Mesendoderm (in vitro differentiated cells): Measurements from ENCODE around the gene ZCCHC14.
"Not testable (repeated sequence)": the region's sequence is repeated elsewhere in the genome, so short reads cannot be mapped to it uniquely, and the experiment has no call there.

Experiments used
- DNase-seq: peaks from one replicate; pipeline ENCODE4 v3.0.0; 2013
- H2AK5ac ChIP-seq: 2 replicates; pipeline ENCODE4 v1.6.1; 2013; ENCODE audit warnings: low read length, inconsistent platforms
- H2BK120ac ChIP-seq: 2 replicates; pipeline ENCODE4 v1.6.1; 2013; ENCODE audit warnings: low read depth, mild to moderate bottlenecking, low read length, moderate library complexity, mixed read lengths
- H2BK15ac ChIP-seq: replicated peaks from 2 replicates; pipeline ENCODE4 v1.6.1; 2013; ENCODE audit warnings: low read depth, mild to moderate bottlenecking, moderate library complexity
- H2BK5ac ChIP-seq: 2 replicates; pipeline ENCODE4 v1.6.1; 2013; ENCODE audit warnings: low read length, inconsistent platforms
- H3K18ac ChIP-seq: 2 replicates; pipeline ENCODE4 v1.6.1; 2013; ENCODE audit warnings: mild to moderate bottlenecking, low read length, mixed read lengths
- H3K23ac ChIP-seq: one replicate; pipeline ENCODE4 v1.6.1; 2013; ENCODE audit warnings: low read length
- H3K27ac ChIP-seq: 2 replicates; pipeline ENCODE4 v1.5.1; 2013; ENCODE audit warnings: low read depth, mild to moderate bottlenecking, inconsistent platforms, low read length, moderate library complexity
- H3K27me3 ChIP-seq: 2 replicates; pipeline ENCODE4 v1.6.1; 2013; ENCODE audit warnings: low read length, control low read depth, mild to moderate bottlenecking, inconsistent platforms; ENCODE audit not compliant: insufficient read depth, poor library complexity
- H3K36me3 ChIP-seq: 2 replicates; pipeline ENCODE4 v1.6.1; 2013; ENCODE audit warnings: low read length, inconsistent platforms; ENCODE audit not compliant: control insufficient read depth, insufficient read depth
- H3K4ac ChIP-seq: one replicate; pipeline ENCODE4 v1.6.1; 2013; ENCODE audit warnings: low read depth, mild to moderate bottlenecking, low read length, moderate library complexity
- H3K4me1 ChIP-seq: 2 replicates; pipeline ENCODE4 v1.6.1; 2013; ENCODE audit warnings: low read depth, low read length, inconsistent platforms; ENCODE audit not compliant: control insufficient read depth
- H3K4me2 ChIP-seq: 2 replicates; pipeline ENCODE4 v1.6.1; 2013; ENCODE audit warnings: low read length
- H3K4me3 ChIP-seq: 2 replicates; pipeline ENCODE4 v1.5.1; 2013; ENCODE audit warnings: mild to moderate bottlenecking, low read length
- H3K56ac ChIP-seq: one replicate; pipeline ENCODE4 v1.6.1; 2013; ENCODE audit warnings: low read length
- H3K79me1 ChIP-seq: 2 replicates; pipeline ENCODE4 v1.6.1; 2013; ENCODE audit warnings: low read length, inconsistent platforms
- H3K79me2 ChIP-seq: 2 replicates; pipeline ENCODE4 v1.6.1; 2013; ENCODE audit warnings: mild to moderate bottlenecking, low read length; ENCODE audit not compliant: control insufficient read depth, insufficient read depth
- H3K9ac ChIP-seq: 2 replicates; pipeline ENCODE4 v1.6.1; 2013; ENCODE audit warnings: low read length, inconsistent platforms
- H4K5ac ChIP-seq: one replicate; pipeline ENCODE4 v1.6.1; 2013; ENCODE audit warnings: low read length
- H4K8ac ChIP-seq: one replicate; pipeline ENCODE4 v1.6.1; 2013; ENCODE audit warnings: low read depth, mild to moderate bottlenecking, control low read depth, low read length, moderate library complexity
- WGBS: extraction: QIAGEN DNeasy Blood & Tissue Kit; methylation state at CpG from one replicate; pipeline ENCODE4 v1.1.7; 2013; ENCODE audit warnings: low lambda C conversion rate, missing lambda C conversion rate; ENCODE audit not compliant: insufficient coverage; ENCODE audit errors: extremely low coverage; 5-methylcytosine and 5-hydroxymethylcytosine counted together

The ZCCHC14 gene

DNA sequence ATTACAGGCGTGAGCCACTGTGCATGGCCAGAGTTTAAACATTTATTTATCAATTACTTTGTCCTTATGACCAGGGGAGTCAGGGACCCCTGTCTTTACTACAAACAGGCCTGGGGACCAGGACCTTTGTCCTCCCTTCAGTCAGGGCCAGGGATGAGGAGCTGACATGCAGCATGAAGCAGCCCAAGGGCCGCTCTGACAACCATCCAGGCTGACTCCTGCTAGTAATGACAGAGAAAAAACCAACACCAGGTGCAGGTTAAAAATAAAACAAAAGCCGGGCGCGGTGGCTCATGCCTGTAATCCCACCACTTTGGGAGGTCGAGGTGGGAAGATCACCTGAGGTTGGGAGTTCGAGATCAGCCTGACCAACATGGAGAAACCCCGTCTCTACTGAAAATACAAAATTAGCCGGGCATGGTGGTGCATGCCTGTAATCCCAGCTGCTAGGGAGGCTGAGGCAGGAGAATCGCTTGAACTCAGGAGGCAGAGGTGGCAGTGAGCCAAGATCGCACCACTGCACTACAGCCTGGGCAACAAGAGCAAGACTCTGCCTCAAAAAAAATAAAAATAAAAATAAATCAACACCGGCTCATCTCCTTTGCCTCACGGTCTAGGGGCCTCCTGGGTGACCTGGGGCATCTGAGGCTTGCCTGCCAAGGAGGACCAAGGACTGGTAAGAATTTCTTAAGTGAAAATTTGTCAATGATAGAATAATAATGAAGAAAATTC, 129.8 kb downstream of the ZCCHC14 start:
- not testable (repeated sequence) for H3K4me3 ChIP-seq, H3K79me2 ChIP-seq, H3K36me3 ChIP-seq, H2BK15ac ChIP-seq, H3K23ac ChIP-seq, H3K9ac ChIP-seq, H3K27ac ChIP-seq, DNase-seq, H3K4ac ChIP-seq, H4K5ac ChIP-seq, H2BK5ac ChIP-seq, H3K27me3 ChIP-seq, H4K8ac ChIP-seq, H2AK5ac ChIP-seq, H2BK120ac ChIP-seq, H3K4me1 ChIP-seq, H3K56ac ChIP-seq, H3K18ac ChIP-seq, H3K4me2 ChIP-seq
- H3K79me1 ChIP-seq = peaks cover 12% of the 10 kb centered on the region
- WGBS = no CpG with 5 or more reads among the region's 13 CpGs

DNA sequence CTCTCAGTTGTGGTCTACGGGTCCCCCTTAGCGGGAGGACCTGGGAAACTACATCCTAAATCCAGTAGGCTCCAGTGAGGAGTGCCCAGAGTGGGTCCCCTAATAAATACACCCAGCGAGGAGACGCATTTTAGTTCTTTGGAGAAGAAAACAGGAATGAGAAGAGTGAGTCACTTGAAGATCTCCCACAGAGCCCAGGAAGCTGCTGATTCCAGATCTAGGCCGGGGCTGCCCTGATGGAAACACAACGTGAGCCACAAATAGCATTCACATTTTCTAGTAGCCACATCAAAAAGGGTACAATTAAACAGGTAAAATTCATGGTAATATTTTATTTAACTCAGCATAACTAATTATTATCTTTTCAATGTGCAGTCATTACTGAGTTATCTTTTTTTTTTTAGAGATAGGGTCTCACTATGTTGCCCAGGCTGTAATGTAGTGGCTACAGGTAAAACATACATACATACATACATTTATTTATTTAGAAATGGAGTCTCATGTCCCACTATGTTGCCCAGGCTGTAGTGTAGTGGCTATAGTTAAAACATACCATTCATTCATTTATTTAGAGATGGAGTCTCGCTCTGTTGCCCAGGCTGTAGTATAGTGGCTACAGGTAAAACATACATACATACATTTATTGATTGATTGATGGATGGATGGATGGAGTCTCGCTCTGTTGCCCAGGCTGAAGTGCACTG, 130.8 kb downstream of the ZCCHC14 start:
- H3K79me2 ChIP-seq = peaks cover 2% of the 10 kb centered on the region
- WGBS = no CpG with 5 or more reads among the region's 8 CpGs
- H3K18ac ChIP-seq = no peak overlapping the region
- H3K56ac ChIP-seq = no peak overlapping the region
- no peak overlapping the region for H4K5ac ChIP-seq
- H3K4me2 ChIP-seq = no peak overlapping the region
- no peak overlapping the region for H4K8ac ChIP-seq
- no peak overlapping the region for H2AK5ac ChIP-seq
- H3K4me1 ChIP-seq = no peaks in the 10 kb centered on the region
- no peak overlapping the region for H3K9ac ChIP-seq
- H3K4me3 ChIP-seq = no peak overlapping the region
- H2BK120ac ChIP-seq = no peak overlapping the region
- H3K79me1 ChIP-seq = peaks cover 10% of the 10 kb centered on the region
- H3K4ac ChIP-seq = no peak overlapping the region
- H3K27me3 ChIP-seq = no peaks in the 10 kb centered on the region
- H2BK5ac ChIP-seq = no peak overlapping the region
- H3K23ac ChIP-seq = no peak overlapping the region
- no peak overlapping the region for H2BK15ac ChIP-seq
- peaks cover 3% of the 10 kb centered on the region for H3K36me3 ChIP-seq
- no peak overlapping the region for H3K27ac ChIP-seq
- no peak for DNase-seq

GRCh38 chr16:87360862-87361610, 131.8 kb downstream of the ZCCHC14 start:
- no peak overlapping the region for H3K18ac ChIP-seq
- no peak overlapping the region for H4K8ac ChIP-seq
- H3K27ac ChIP-seq = no peak overlapping the region
- H3K79me1 ChIP-seq = peaks cover 8% of the 10 kb centered on the region
- H3K9ac ChIP-seq = no peak overlapping the region
- no peak overlapping the region for H3K56ac ChIP-seq
- no peak for DNase-seq
- H3K4me1 ChIP-seq = no peaks in the 10 kb centered on the region
- H3K27me3 ChIP-seq = no peaks in the 10 kb centered on the region
- H3K79me2 ChIP-seq = peaks cover 2% of the 10 kb centered on the region
- no peak overlapping the region for H2AK5ac ChIP-seq
- WGBS = no CpG with 5 or more reads among the region's 16 CpGs
- H3K4ac ChIP-seq = no peak overlapping the region
- no peak overlapping the region for H3K23ac ChIP-seq
- H2BK15ac ChIP-seq = no peak overlapping the region
- no peak overlapping the region for H3K4me3 ChIP-seq
- H3K36me3 ChIP-seq = peaks cover 3% of the 10 kb centered on the region
- no peak overlapping the region for H3K4me2 ChIP-seq
- no peak overlapping the region for H2BK5ac ChIP-seq
- no peak overlapping the region for H2BK120ac ChIP-seq
- no peak overlapping the region for H4K5ac ChIP-seq

DNA sequence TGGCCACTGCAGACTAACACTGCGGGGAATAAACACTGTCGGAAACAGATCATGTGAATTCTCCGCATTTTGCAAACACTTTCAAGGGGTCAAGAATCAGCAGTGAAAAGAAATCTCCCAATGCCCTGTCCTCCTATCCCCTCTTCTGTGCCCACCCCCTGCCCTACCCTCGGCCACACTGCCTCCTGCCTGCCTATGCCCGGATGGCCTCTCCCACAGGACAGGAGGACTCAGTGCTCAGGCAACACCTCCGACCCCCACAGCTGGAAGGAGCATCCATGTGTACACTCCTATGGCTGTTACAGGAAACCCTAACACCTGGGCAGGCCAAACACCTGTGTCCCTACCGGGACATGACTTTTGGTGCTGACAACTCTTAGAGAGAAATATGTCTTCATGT, 133.7 kb downstream of the ZCCHC14 start:
- Histone ChIP-seq H2AK5ac (no peak overlapping the region), H3K79me2 (no peaks in the 10 kb centered on the region), H3K9ac (no peak overlapping the region), H3K4me2 (no peak overlapping the region), H3K27ac (no peak overlapping the region), H3K18ac (no peak overlapping the region), H3K36me3 (peaks cover 3% of the 10 kb centered on the region), H4K8ac (no peak overlapping the region), H4K5ac (no peak overlapping the region), H3K27me3 (no peaks in the 10 kb centered on the region), H2BK15ac (no peak overlapping the region), H2BK5ac (no peak overlapping the region), H3K79me1 (peaks cover 5% of the 10 kb centered on the region), H3K4me1 (no peaks in the 10 kb centered on the region), H3K56ac (no peak overlapping the region), H3K23ac (no peak overlapping the region), H2BK120ac (no peak overlapping the region), H3K4me3 (no peak overlapping the region), H3K4ac (no peak overlapping the region)
- DNase-seq = no peak
- WGBS = no CpG with 5 or more reads among the region's 7 CpGs

GRCh38 chr16:87358696-87359095, 134.1 kb downstream of the ZCCHC14 start:
- H2BK15ac ChIP-seq = no peak overlapping the region
- no peak overlapping the region for H2AK5ac ChIP-seq
- no peaks in the 10 kb centered on the region for H3K79me2 ChIP-seq
- H3K4me3 ChIP-seq = no peak overlapping the region
- H3K4me1 ChIP-seq = no peaks in the 10 kb centered on the region
- H2BK120ac ChIP-seq = no peak overlapping the region
- no CpG with 5 or more reads among the region's 9 CpGs for WGBS
- H3K56ac ChIP-seq = no peak overlapping the region
- DNase-seq = no peak
- H3K27me3 ChIP-seq = no peaks in the 10 kb centered on the region
- no peak overlapping the region for H3K27ac ChIP-seq
- no peak overlapping the region for H3K4me2 ChIP-seq
- no peak overlapping the region for H3K4ac ChIP-seq
- H3K18ac ChIP-seq = no peak overlapping the region
- no peak overlapping the region for H3K23ac ChIP-seq
- H2BK5ac ChIP-seq = no peak overlapping the region
- H3K79me1 ChIP-seq = peaks cover 3% of the 10 kb centered on the region
- H4K8ac ChIP-seq = no peak overlapping the region
- no peak overlapping the region for H3K9ac ChIP-seq
- no peak overlapping the region for H4K5ac ChIP-seq
- peaks cover 3% of the 10 kb centered on the region for H3K36me3 ChIP-seq
